Activated T-helper 9 cell treated with anti-CD3 and anti-CD28 coated beads, Interleukin-2, amount 50 U/mL, for 16 hours (primary cell): ENCODE results near the gene FCHSD1.
"Not testable (repeated sequence)": the region's sequence is repeated elsewhere in the genome, so short reads cannot be mapped to it uniquely, and the experiment has no call there.

ENCODE experiments used
- DNase-seq: peaks from one replicate; pipeline ENCODE4 v3.0.0-alpha.2; 2020; ENCODE audit warnings: low read depth

The FCHSD1 gene

DNA sequence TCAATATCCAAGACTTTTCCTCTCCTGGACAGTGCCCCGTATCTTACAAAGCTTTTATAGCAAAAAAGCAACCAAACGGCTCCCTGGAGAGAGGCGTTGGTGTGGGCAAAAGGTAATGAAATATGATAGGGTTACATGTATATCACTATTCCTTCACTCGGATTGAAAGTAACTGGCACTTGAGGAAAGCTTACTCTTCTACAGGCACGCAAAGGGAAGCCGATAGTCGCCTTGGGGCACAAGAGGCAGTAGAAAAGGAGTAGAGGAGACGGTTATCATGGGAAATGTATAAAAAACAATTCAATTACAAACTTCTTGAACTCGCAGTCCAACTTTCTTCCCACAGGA is 33.6 kb downstream of the FCHSD1 start:
- no peak for DNase-seq

DNA sequence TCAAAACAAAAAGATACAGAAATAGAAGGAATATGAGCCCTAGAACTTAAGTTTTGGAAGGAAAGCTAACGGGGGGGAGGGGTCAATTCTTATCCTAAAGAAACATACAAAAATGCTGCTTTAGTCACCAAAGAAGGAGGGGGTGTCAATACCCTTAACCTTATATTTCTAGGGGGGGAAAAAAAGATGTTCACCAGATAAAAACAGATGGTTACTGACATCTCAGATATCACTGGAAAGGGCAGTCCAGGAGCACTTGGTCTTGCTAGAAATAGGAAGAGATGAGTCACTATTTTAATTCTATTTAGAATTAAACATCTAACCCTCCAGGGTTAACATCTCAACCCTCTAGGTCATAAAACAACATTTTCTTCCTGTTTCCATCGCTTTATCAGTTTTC is 34.1 kb downstream of the FCHSD1 start:
- DNase-seq = no peak

DNA sequence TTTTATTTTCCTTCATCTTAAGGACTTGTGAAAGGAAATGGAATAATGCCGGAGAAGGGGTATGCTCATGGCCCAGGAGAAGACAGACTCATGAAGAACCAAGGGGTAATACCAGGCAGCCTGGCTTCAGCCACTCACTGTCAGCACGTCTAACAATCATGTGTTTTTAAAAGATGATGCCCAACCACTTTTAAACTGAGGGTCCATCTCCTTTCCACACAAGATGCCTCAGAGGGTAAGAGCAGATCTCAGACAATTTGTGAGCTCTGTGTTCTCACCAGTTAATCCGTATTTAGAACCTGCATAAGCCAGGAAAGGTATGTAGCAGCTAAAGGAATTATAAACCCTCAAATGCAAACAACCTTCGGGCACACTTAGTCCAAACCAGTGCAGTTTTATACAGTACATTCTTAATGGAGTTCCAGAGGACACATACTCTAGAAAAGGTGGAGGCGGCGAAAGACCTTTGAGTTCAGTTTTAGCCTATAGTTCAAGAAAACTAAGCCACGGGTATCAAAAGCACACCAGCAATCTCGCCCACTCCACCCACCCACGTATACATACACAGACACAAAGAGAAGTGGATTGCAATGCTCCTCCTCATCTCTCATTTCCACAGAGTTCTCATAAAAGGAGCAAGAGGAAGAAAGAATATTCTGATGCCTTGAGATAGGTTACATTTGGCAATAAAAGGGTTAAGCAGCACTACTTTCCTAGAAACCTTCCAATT is 35.1 kb downstream of the FCHSD1 start:
- DNase-seq = no peak

DNA sequence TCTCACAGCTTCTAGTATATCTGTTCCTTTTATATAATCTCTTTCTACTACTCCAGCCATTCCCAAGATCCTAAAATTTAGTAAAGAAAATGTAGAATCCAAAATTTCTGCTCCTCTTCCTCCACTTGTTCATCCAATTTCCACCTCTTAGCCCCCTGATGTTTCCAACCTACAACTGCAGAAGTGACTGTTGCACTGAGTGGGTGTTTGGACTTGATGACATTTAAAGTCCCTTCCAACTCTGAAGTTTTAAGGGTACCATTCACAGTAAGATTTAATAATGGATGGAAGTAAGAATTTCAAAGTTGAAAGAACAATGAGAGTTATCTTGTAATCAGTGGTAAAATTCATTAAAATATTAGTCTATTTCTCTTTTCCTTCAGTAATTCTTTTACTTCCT is 37.9 kb downstream of the FCHSD1 start:
- no peak for DNase-seq

DNA sequence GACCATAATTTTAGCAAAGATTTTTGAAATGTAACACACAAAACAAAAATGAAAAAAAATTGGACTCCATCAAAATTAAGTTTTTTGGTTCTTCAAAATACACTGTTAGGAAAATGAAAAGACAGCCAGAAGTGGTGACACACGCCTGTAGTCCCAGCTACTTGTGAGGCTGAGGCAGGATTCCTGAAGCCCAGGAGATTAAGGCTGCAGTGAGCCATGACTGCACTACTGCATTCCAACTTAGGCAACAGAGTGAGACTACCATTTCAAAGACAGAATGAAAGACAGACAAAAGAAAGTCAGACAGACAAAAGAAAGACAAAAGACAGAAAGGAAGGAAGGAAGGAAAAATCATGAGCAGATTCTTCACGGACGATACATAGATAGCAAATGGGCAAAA is 39.9 kb downstream of the FCHSD1 start:
- DNase-seq = no peak

DNA sequence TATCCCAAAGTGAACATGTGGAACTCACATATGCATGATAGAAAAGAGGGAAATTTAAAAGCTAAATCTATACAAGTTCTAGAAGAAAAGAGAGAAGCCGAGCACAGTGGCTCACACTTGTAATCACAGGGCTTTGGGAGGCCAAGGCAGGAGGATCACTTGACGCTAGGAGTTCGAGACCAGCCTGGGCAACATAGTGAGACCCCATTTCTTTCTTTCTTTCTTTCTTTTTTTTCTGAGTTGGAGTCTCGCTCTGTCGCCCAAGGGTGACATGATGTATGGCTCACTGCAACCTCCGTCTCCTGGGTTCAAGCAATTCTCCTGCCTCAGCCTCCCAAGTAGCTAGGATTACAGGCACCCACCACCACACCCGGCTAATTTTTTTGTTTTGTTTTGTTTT is 41.3 kb downstream of the FCHSD1 start:
- DNase-seq = not testable (repeated sequence)

DNA sequence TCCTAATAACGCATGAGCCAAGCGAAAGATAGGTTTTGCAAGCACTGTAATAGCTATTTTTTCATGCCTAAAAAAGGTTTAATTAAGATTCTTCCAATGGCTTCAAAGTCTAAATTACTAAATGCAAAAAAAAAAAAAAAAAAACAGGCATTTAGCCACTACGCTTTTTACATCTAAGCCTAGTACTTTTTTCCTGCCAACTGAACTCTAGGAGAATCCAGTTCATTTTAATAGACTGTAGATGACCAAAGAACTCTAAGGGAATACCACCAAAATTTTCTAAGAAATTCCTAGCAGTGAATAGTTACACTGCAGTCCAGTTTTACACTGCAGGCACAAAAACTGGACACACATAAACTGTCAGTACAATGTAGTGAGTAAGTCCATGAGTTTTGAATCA is 42.2 kb downstream of the FCHSD1 start:
- DNase-seq = no peak

DNA sequence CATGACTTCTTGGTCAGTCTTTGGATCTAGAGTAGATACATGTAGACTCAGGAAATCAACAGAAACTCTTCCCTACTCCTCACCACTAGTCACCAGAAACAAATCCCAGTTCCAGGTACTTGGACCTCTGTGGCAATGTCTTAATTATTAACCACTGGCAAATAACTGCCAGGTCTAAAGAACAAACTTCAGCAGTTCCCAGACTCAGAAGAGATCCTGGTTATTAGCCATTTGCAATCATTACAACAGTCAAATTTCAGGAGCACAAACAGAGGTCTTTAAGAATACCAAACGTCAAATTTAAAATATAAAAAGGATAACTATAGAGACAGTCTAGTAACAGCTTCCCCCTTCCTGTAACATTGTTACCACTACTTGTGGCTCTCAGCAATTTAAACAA is 42.7 kb downstream of the FCHSD1 start:
- no peak for DNase-seq

DNA sequence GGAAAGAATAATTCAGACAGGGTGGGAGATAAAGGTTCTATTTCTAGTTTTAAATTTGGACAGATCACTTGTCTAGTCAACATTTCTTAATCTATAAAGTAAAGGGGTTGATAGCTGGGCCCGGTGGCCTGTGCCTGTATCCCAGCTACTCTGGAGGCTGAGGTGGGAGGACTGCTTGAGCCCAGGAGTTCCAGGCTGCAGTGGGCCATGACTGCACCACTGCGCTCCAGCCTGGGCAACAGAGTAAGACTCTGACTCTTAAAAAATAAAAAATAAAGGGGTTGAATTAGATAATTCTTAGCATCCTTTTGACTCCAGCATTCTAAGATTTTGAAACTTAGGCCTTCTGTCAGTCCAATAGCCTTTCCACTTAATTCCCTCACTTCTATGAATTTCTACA is 43.2 kb downstream of the FCHSD1 start:
- no peak for DNase-seq

DNA sequence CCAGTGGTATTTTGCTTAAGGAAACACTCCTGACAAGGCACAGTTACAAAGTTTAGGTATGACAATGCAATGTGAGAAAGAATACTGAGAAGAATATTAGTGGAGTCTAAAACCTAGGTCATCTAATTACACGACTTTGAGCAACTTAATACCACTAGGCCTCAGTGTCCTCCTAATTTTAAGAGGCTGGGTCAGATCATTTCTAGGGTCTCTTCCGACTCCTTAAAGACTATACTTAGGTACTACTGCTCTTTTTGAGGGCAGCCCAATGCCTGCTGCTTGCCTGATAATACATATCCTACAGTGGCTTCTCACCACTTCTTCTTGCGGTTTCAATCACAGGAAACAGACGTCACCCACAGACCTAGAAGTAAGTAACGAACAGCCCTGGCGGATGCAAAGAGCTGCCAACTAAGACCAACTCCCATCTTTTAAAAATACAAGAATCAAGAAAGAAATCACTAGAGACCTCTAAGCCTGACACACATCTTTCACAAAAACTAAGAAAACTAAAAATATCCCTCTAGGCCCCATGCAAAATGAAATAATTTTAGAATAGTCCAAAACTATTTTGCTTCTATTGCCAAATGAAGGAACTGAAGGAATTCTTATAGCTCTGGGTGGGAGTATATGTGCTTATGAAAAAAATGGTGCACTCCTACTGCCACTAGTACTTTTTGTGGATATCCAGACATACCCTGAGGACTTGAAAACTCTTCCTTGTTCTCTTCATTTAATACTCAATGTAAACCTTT is 45.5 kb downstream of the FCHSD1 start:
- DNase-seq = peak; percentile 38

DNA sequence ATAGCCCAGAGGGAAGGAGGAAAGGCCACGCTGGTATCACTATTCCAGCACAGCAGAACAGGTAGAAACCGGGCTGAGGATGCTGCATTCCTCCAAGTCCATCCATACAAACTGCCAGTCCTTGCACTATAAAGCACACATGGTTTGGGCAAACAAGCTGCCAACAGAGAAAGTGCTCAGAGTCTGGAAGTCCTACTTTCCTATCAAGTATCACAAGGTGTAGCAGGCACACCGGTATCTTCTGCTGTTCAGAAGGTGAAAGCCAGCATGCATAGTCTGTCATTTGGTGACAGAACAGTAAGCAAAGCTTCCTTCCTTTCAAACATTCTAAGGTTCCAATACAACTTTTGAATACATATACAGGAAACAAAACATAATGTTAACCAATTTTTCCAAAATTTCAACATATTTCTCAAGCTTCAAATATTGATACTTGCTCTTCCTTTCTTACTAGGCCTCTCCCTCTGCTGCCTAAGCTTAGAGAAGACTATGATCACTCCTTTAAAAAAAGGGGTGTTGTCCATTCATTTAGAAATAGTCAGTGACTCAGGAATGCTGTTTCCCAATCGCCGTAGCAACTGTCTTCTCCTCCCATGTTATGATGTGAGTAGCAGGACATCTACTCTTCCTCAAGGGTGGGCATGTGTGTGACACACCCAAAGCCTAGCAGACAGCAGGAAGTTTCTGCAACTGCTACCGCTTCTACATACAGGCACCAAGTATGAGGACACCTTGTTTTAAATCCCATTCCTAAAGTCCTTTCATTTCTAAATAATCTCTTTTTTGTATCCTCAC is 47.1 kb downstream of the FCHSD1 start:
- DNase-seq = no peak

DNA sequence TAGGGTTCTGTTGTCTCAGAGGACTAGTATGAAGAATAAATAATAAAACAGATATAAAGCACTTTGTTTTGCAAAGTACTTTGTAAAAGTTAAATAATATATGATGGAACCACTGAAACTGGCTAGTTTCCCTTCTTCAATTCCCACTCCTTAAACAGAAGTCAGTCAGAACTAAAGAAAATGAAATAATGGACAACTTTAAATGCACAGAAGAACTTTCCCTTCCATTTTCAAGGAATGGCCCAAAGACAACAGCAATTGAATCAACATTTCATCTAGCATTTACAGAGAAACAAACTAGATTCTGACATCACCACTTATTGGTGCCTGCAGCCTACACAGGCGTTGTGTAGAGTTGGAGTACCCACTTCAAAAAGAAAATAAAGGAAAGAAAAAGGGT is 48.6 kb downstream of the FCHSD1 start:
- DNase-seq = no peak

DNA sequence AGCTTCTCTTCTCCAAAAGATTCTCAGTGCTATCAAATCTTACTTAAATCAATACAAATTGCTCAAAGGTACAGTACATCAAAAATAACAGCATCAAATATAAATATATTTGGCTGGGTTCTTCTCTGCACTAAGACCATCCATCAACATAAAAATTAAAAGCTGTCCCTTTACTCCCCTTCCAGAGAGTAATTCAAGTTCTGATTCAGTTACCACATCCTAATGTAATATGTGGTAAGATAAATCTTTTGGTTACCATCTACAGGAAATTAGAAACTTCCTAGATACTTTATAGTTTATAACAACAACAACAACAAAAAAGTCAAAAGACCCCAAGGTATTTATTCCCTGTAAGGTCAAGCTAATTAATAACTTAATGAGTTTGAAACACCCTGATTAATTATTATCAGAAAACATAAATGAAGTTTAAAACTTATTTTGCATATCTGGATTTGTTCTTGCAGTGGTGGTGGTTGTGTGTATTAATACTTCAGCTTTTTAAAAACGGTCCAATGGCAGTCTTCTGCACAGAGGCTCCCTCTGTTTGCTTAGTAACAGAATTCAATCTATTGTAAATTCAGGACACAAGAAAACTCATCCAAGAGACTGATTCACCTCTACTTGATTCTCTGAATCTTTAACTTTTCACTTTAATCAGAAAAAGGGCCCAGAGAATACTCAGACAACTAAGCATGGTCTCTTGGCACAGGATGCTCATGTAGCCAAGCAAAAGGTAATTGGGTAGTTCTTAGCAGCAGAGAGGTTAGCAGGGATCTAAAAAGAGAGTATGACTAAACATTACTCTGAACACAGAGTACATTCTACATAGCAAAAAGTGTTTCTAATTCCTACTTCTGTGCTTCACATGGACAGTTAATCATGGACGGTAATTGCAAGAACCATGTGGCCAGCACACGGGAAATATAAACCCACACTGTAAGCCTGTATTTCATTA is 52.5 kb downstream of the FCHSD1 start:
- no peak for DNase-seq

DNA sequence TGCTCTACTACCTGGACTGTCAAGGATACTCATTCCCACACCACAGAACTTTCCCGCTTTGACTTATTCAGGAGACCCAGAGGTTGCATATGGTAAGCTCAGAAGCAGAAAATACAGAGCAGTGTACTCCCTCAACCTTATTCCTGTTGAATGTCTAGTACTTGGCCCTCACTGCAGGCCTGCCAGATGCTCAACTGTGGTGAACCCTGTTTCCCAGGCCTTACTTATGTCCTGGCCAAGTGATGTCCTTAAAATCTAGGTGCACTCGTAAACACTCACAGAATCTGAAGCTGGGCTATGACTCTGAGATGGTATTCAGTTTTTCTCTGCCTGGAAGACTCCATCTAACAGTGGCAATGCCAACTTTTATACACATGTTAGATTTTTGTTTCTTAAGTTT is 53.4 kb downstream of the FCHSD1 start:
- no peak for DNase-seq

DNA sequence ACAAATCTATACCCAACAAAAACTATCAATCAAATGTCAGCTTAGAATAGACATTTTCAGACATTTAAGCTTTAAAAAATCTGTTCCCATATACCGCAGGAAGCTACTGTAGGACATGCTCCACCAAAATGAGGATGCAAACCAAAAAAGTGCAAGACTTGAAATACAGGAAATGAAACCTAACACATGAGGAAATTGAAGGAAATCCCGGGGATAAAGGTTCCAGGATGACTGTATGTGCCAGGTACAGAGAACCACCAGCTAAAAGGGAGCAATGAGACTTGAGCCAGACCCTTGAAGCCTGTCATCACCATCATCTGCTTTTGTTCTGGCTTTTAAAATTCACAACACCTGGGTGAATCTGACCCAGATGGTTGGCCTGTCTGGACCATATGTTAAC is 53.8 kb downstream of the FCHSD1 start:
- no peak for DNase-seq

DNA sequence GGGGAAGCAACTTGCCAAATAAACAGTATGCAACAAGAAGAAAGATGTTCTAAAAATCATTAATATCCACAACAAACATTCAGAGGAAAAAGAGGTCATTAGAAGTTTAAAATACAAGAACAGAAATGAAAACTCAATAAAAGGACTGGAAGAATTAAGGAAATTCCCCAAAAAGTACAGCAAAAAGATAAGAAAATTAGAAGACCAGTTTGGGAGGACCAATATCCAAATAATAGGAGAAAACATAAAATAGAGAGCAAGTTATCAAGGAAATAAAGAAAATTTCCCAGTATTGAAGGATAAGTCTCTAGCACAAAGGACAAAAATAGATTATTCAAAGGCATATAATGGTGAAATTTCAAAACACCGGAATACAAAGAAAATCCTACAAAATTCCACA is 54.4 kb downstream of the FCHSD1 start:
- DNase-seq = no peak

DNA sequence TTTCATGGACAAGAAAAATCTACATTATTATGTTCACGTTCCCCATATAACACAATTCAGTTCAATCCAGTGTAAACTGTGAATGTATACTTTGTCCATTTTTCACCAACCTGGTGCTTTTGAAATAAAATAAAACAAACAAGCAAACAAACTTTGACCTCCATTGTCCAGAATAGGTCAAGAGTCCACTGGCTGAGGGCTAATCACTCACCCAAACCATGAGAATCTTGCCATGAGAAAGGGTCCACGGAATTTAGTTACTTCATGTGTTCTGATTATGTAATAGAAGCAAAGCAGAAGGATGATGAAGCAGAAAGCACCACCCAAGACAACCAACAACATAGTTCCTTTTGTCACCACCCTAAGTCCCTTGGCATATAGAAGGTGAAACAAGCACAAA is 61.1 kb downstream of the FCHSD1 start:
- no peak for DNase-seq
